Left ventricle myocardium superior (tissue), 1 donor: ENCODE results near the gene JOSD1. TPM values are rescaled to one million over a fixed set of nuclear protein-coding genes. Genes with fewer than 3 reads are reported as not detected.

ENCODE experiments used
- ATAC-seq: fragments of 200-7000 bp; cut with Tn5 transposase; one replicate; pipeline ENCODE4 v1.9.1; 2020; ENCODE audit warnings: mild to moderate bottlenecking, moderate library complexity
- DNase-seq: peaks from one replicate; pipeline ENCODE4 v3.0.0-alpha.2; 2020
- intact Hi-C: fragments of 100-400 bp; cut with micrococcal nuclease; formaldehyde crosslinking; loops from one replicate; pipeline ENCODE4 v1.11.0; 2022
- total RNA-seq: library from RNA; stranded (reverse); fragmentation: NEBNext Ultra II Directional; extraction: Animal tissue kit (Norgen Biotek cat#: 25700); gene quantifications from one replicate; pipeline ENCODE4 v1.2.1, GENCODE V29; 2021
- donor health status: DM: no; HTN: yes; CAD: no; lungs with severe emphysema.

JOSD1 gene
- total RNA-seq, 1 donor from 2014 or later: 17.8 TPM

- intact Hi-C loops: no loop called here
- DNase-seq: no peak
- ATAC-seq: no peak
Measured at GRCh38 chr22:38698407-38699094, 2.2 kb downstream of the JOSD1 start.

- intact Hi-C loops: no loop called here
- DNase-seq (peak; percentile 55), ATAC-seq (peak; percentile 10)
Measured at GRCh38 chr22:38697425-38698089, 3.2 kb downstream of the JOSD1 start.

GRCh38 chr22:38696606-38697424 lies 3.9 kb downstream of the JOSD1 start:
- intact Hi-C loops: no loop called here
- DNase-seq (no peak), ATAC-seq (no peak)

GRCh38 chr22:38694940-38695339 lies 5.8 kb downstream of the JOSD1 start:
- DNase-seq: no peak
- intact Hi-C loops: no loop called here
- ATAC-seq: no peak

GRCh38 chr22:38694049-38694448 lies 6.7 kb downstream of the JOSD1 start:
- intact Hi-C loops: no loop called here
- ATAC-seq (no peak), DNase-seq (no peak)

- intact Hi-C loops: no loop called here
- ATAC-seq: no peak
- no peak for DNase-seq
Measured at GRCh38 chr22:38689651-38690050, 11.1 kb downstream of the JOSD1 start.

GRCh38 chr22:38685761-38686160 lies 15.0 kb downstream of the JOSD1 start:
- ATAC-seq (no peak), DNase-seq (no peak)
- intact Hi-C loops: no loop called here

GRCh38 chr22:38684895-38685294 lies 15.8 kb downstream of the JOSD1 start:
- intact Hi-C loops: no loop called here
- ATAC-seq (no peak), DNase-seq (no peak)

GRCh38 chr22:38681582-38682335 lies 19.0 kb downstream of the JOSD1 start, which contains the start of gene TOMM22:
TSS of gene TOMM22 (plus strand) at chr22:38681957. CDS start at chr22:38681979, 22 bp downstream.
- intact Hi-C loops: no loop called here

GRCh38 chr22:38675833-38676232 lies 24.9 kb downstream of the JOSD1 start:
- DNase-seq (no peak), ATAC-seq (no peak)
- intact Hi-C loops: no loop called here

More at GRCh38 chr22:38681582-38682335, 19.0 kb downstream of the JOSD1 start, which contains the start of gene TOMM22:
- DNase-seq (peak; percentile 93), ATAC-seq (peak; percentile 99)

GRCh38 chr22:38674888-38675287 lies 25.9 kb downstream of the JOSD1 start:
- ATAC-seq (peak; percentile 28), DNase-seq (no peak)
- intact Hi-C loops: no loop called here

GRCh38 chr22:38657045-38657909 lies 43.5 kb downstream of the JOSD1 start:
- peak; percentile 6 for ATAC-seq
- DNase-seq: no peak
- intact Hi-C loops: no loop called here

- intact Hi-C loops: no loop called here
- ATAC-seq (peak; percentile 97), DNase-seq (peak; percentile 92)
Measured at GRCh38 chr22:38656256-38657044, 44.3 kb downstream of the JOSD1 start, which contains the start of the genes CBY1 and FAM227A. TSS of gene CBY1 (plus strand) at chr22:38656638. CDS start at chr22:38668055, 11,417 bp downstream. TSS of gene FAM227A (minus strand) at chr22:38656392. CDS start at chr22:38650168, 6,224 bp downstream.

- no peak for DNase-seq
- intact Hi-C loops: no loop called here
- peak; percentile 5 for ATAC-seq
Measured at GRCh38 chr22:38655519-38656255, 45.1 kb downstream of the JOSD1 start.

GRCh38 chr22:38653741-38654140 lies 47.0 kb downstream of the JOSD1 start:
- DNase-seq (no peak), ATAC-seq (no peak)
- intact Hi-C loops: no loop called here

- no peak for DNase-seq
- no peak for ATAC-seq
Measured at GRCh38 chr22:38652859-38653258, 47.9 kb downstream of the JOSD1 start.

More at GRCh38 chr22:38652859-38653258, 47.9 kb downstream of the JOSD1 start:
- intact Hi-C loops: no loop called here
